Activated B cell treated with CpG ODN at 0.5 μM for 24 hours (primary cell): Measurements from ENCODE around the gene TNNT2. TPM values are rescaled to one million over a fixed set of nuclear protein-coding genes. Genes with fewer than 3 reads are reported as not detected.

Experiments
- ATAC-seq: fragments of 200-7000 bp; cut with Tn5 transposase; one replicate; pipeline ENCODE4 v1.10.0; 2021; ENCODE audit warnings: low read depth, mild to moderate bottlenecking, moderate library complexity
- CTCF ChIA-PET: fragments of 350-600 bp; sonication (Branson Sonifier 250); formaldehyde crosslinking; loops from one replicate; lab custom pipeline; 2021; ENCODE audit warnings: antibody characterized with exemption; lab: Charles Lee
- POLR2A ChIA-PET: fragments of 350-600 bp; sonication (Branson Sonifier 250); formaldehyde crosslinking; loops from one replicate; lab custom pipeline; 2021; ENCODE audit warnings: antibody characterized with exemption; lab: Charles Lee
- DNase-seq: peaks from one replicate; pipeline ENCODE4 v3.0.0; 2022
- H3K27ac Mint-ChIP-seq: one replicate; pipeline ENCODE4 v1.8.0; 2020; ENCODE audit warnings: mixed read lengths
- H3K27me3 Mint-ChIP-seq: one replicate; pipeline ENCODE4 v1.8.0; 2021; ENCODE audit warnings: mixed read lengths
- H3K36me3 Mint-ChIP-seq: one replicate; pipeline ENCODE4 v1.8.0; 2021; ENCODE audit warnings: low read depth, mixed read lengths
- H3K4me1 Mint-ChIP-seq: one replicate; pipeline ENCODE4 v1.8.0; 2021; ENCODE audit warnings: mixed read lengths
- H3K4me3 Mint-ChIP-seq: one replicate; pipeline ENCODE4 v1.8.0; 2020; ENCODE audit warnings: mild to moderate bottlenecking, mixed read lengths
- H3K9me3 Mint-ChIP-seq: one replicate; pipeline ENCODE4 v1.8.0; 2020; ENCODE audit warnings: mixed read lengths
- CTCF ChIP-seq: fragments of 200-600 bp; IDR thresholded peaks from one replicate; pipeline ENCODE4 v1.8.0; 2022; ENCODE audit warnings: antibody characterized with exemption, mild to moderate bottlenecking
- intact Hi-C: fragments of 100-400 bp; cut with micrococcal nuclease; formaldehyde crosslinking; loops from one replicate; pipeline ENCODE4 v1.15.1; 2024
- total RNA-seq: library from RNA; stranded (reverse); gene quantifications from 2 replicates; pipeline ENCODE4 v1.2.3, GENCODE V29; 2022

Gene TNNT2
- total RNA-seq, 1 donor from 2014 or later = not detected

DNA sequence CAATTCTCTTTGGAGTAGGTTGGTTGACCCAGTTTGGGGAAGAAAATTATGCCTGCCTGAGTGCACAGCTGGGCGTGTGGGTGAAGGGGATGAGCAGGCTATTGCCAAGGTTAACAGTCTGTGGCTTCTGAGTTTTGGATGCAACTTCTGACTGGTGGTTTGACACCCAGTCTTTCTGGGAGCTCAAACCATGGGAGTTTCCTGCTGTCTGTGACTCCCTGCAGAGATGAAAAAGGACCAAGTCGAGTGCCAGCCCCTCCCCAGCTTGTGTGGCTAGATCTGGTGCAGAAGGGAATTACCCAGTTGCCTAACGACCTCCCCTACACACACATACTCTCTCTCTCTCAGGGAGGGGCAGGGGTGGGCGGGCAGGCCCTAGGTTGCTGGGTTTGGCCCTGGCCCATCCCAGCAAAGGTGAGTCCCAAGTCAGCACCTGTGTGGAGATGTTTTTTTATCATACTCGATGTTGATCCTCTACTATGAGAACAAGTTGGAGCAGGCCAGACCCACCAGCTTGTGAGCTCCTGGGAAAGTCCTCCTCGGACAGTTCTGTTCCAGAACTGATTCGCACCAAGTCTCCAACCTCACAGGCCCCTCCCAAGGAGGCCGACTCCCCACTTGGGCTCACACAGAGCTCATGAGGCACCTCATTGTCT, 66.0 kb downstream of the TNNT2 start:
- POLR2A ChIA-PET = no interaction called here
- CTCF ChIA-PET = no interaction called here
- DNase-seq = no peak

DNA sequence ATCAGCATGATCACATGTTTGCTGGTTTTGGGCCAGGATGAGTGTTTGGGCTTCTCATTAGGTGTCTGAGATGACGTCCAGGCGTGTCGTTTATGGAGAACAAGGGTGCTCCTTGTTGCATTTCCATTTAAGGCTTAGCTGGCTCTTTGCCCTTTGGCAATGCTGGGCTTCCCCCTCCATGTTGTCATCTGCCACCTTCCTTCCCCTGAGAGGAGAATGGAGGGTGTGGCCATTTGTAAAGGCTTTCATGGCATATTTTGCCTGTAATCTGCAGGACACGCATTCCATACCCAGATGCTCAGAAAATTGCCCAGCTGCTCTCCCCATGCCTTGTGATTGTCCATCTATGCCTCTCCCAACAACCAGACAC, 66.5 kb downstream of the TNNT2 start:
- H3K4me1 Mint-ChIP-seq = no peaks in the 10 kb centered on the region
- no peak overlapping the region for H3K4me3 Mint-ChIP-seq
- ChIA-PET CTCF (no interaction called here), POLR2A (no interaction called here)
- H3K36me3 Mint-ChIP-seq = no peaks in the 10 kb centered on the region
- H3K27me3 Mint-ChIP-seq = peaks cover 24% of the 10 kb centered on the region
- TF ChIP-seq CTCF = no peak
- ATAC-seq = no peak
- H3K27ac Mint-ChIP-seq = no peak overlapping the region
- intact Hi-C loops = no loop called here
- DNase-seq = no peak
- H3K9me3 Mint-ChIP-seq = no peaks in the 10 kb centered on the region

More for the DNA sequence above, 66.0 kb downstream of the TNNT2 start:
- no peaks in the 10 kb centered on the region for H3K9me3 Mint-ChIP-seq
- no peak for TF ChIP-seq CTCF
- no peak overlapping the region for H3K4me3 Mint-ChIP-seq
- intact Hi-C loops = no loop called here
- no peaks in the 10 kb centered on the region for H3K36me3 Mint-ChIP-seq
- H3K4me1 Mint-ChIP-seq = no peaks in the 10 kb centered on the region
- ATAC-seq = no peak
- H3K27ac Mint-ChIP-seq = no peak overlapping the region
- peaks cover 23% of the 10 kb centered on the region for H3K27me3 Mint-ChIP-seq

- H3K4me1 Mint-ChIP-seq = no peaks in the 10 kb centered on the region
- peaks cover 23% of the 10 kb centered on the region for H3K27me3 Mint-ChIP-seq
- no peak overlapping the region for H3K27ac Mint-ChIP-seq
- DNase-seq (no peak), ATAC-seq (no peak)
- H3K9me3 Mint-ChIP-seq = no peaks in the 10 kb centered on the region
- H3K4me3 Mint-ChIP-seq = no peak overlapping the region
- H3K36me3 Mint-ChIP-seq = no peaks in the 10 kb centered on the region
- TF ChIP-seq CTCF = no peak
- CTCF ChIA-PET = no interaction called here
- intact Hi-C loops = no loop called here
- POLR2A ChIA-PET = no interaction called here
These were observed 67.1 kb downstream of the TNNT2 start for GRCh38 chr1:201310251-201310985.

GRCh38 chr1:201309416-201309815, 68.1 kb downstream of the TNNT2 start:
- H3K27ac Mint-ChIP-seq = no peak overlapping the region
- TF ChIP-seq CTCF = no peak
- CTCF ChIA-PET = no interaction called here

More at GRCh38 chr1:201309416-201309815, 68.1 kb downstream of the TNNT2 start:
- H3K9me3 Mint-ChIP-seq = no peaks in the 10 kb centered on the region
- H3K36me3 Mint-ChIP-seq = no peaks in the 10 kb centered on the region
- POLR2A ChIA-PET = no interaction called here
- ATAC-seq (no peak), DNase-seq (no peak)
- intact Hi-C loops = no loop called here
- H3K4me1 Mint-ChIP-seq = no peaks in the 10 kb centered on the region
- peaks cover 18% of the 10 kb centered on the region for H3K27me3 Mint-ChIP-seq
- H3K4me3 Mint-ChIP-seq = no peak overlapping the region

Other genes starting within 250 kb of the TNNT2 start
- gene TMEM9, start 223.2 kb downstream of the TNNT2 start, total RNA-seq = 19.0 and 21.7 TPM in 2 replicates
- gene IGFN1, start 186.9 kb downstream of the TNNT2 start, total RNA-seq = not detected in 2 replicates
- not detected in 2 replicates for gene PKP1, start 94.2 kb downstream of the TNNT2 start, total RNA-seq
- gene LAD1, start 21.6 kb upstream of the TNNT2 start, total RNA-seq = 0.10 TPM in 1 of 2 replicates, not detected in the other
- not detected in 2 replicates for gene TNNI1, start 44.0 kb upstream of the TNNT2 start, total RNA-seq
- gene PHLDA3, start 91.5 kb upstream of the TNNT2 start, total RNA-seq = 0.18 TPM in 1 of 2 replicates, not detected in the other
- gene CSRP1, start 129.4 kb upstream of the TNNT2 start, total RNA-seq = 29.0 and 29.5 TPM in 2 replicates
- 2.0 and 2.3 TPM in 2 replicates for gene NAV1, start 161.4 kb upstream of the TNNT2 start, total RNA-seq